H1 (cell line): Measurements from ENCODE around the gene NDUFB11. TPM values are rescaled to one million over a fixed set of nuclear protein-coding genes. Genes with fewer than 3 reads are reported as not detected.

Experiments
- CTCF ChIA-PET: fragments of 300-600 bp; sonication (Branson Sonifier 250); formaldehyde crosslinking; loops from one replicate; lab custom pipeline; 2021; ENCODE audit not compliant: partially characterized antibody; lab: Charles Lee
- POLR2A ChIA-PET: fragments of 300-600 bp; sonication (Branson Sonifier 250); formaldehyde crosslinking; loops from one replicate; lab custom pipeline; 2021; ENCODE audit warnings: inconsistent platforms; ENCODE audit not compliant: partially characterized antibody; lab: Charles Lee
- DNase-seq, 2 experiments: peaks; one replicate each; pipeline versions ENCODE4 v3.0.0 to v3.0.0-alpha.2; 2010 to 2022; ENCODE audit warnings: low spot score in 2 of 2, low read depth in 1 of 2, mixed read lengths in 1 of 2
- FAIRE-seq: peaks from 2 replicates; lab custom pipeline; 2011; peaks lifted over from hg19 to GRCh38; lab: Jason Lieb, UNC
- H2AFZ ChIP-seq: 2 replicates; pipeline ENCODE4 v1.8.1; 2012; ENCODE audit warnings: low read length, inconsistent platforms
- H2AK5ac ChIP-seq: 2 replicates; pipeline ENCODE4 v1.6.1; 2013; ENCODE audit warnings: low read depth, low read length
- H2BK120ac ChIP-seq: replicated peaks from 2 replicates; pipeline ENCODE3; 2013; ENCODE audit warnings: low read depth, low read length, inconsistent platforms
- H2BK12ac ChIP-seq: 2 replicates; pipeline ENCODE4 v1.6.1; 2013; ENCODE audit warnings: low read depth, low read length
- H2BK15ac ChIP-seq: 2 replicates; pipeline ENCODE4 v1.6.1; 2013; ENCODE audit warnings: low read length
- H2BK20ac ChIP-seq: 2 replicates; pipeline ENCODE4 v1.6.1; 2013; ENCODE audit warnings: low read length
- H2BK5ac ChIP-seq: 2 replicates; pipeline ENCODE4 v1.6.1; 2013; ENCODE audit warnings: low read depth, low read length
- H3K14ac ChIP-seq: 2 replicates; pipeline ENCODE4 v1.6.1; 2013; ENCODE audit warnings: inconsistent platforms; ENCODE audit not compliant: insufficient read length
- H3K18ac ChIP-seq: 2 replicates; pipeline ENCODE4 v1.6.1; 2013; ENCODE audit warnings: low read length; ENCODE audit errors: extremely low read depth
- H3K23ac ChIP-seq: 2 replicates; pipeline ENCODE4 v1.6.1; 2013; ENCODE audit warnings: inconsistent platforms; ENCODE audit not compliant: insufficient read length
- H3K23me2 ChIP-seq: 2 replicates; pipeline ENCODE4 v1.6.1; 2013; ENCODE audit warnings: low read depth, low read length
- H3K27ac ChIP-seq: 2 replicates; pipeline ENCODE4 v1.6.1; 2011; ENCODE audit warnings: low read depth, low read length, inconsistent platforms
- H3K27me3 ChIP-seq, 4 experiments: replicated peaks in 1 of 4; 1 replicate in 1 of 4; 2 replicates in 3 of 4; pipeline versions ENCODE4 v1.6.1 to v1.8.1; 2011 to 2013; ENCODE audit warnings: low read length in 3 of 4, mild to moderate bottlenecking in 3 of 4, inconsistent platforms in 2 of 4, mixed read lengths in 2 of 4, moderate library complexity in 1 of 4; ENCODE audit not compliant: control insufficient read depth in 3 of 4, insufficient read depth in 3 of 4; ENCODE audit errors: extremely low read depth in 1 of 4
- H3K36me3 ChIP-seq, 4 experiments: 2 replicates each; pipeline versions ENCODE4 v1.6.1 to v1.8.1; 2011 to 2013; ENCODE audit warnings: mild to moderate bottlenecking in 4 of 4, low read length in 3 of 4, moderate library complexity in 2 of 4, control low read depth in 1 of 4, inconsistent platforms in 1 of 4; ENCODE audit not compliant: insufficient read depth in 4 of 4, control insufficient read depth in 2 of 4
- H3K4ac ChIP-seq: replicated peaks from 2 replicates; pipeline ENCODE3; 2013; ENCODE audit warnings: low read length, low read depth, mixed read lengths, inconsistent platforms; ENCODE audit not compliant: insufficient read length
- H3K4me1 ChIP-seq, 4 experiments: replicated peaks in 1 of 4; 1 replicate in 1 of 4; 2 replicates in 3 of 4; pipeline versions ENCODE4 v1.6.1 to v1.8.1; 2011 to 2013; ENCODE audit warnings: low read length in 3 of 4, inconsistent platforms in 2 of 4, mixed read lengths in 1 of 4; ENCODE audit not compliant: insufficient read depth in 4 of 4, control insufficient read depth in 3 of 4
- H3K4me2 ChIP-seq, 2 experiments: 2 replicates each; pipeline versions ENCODE4 v1.6.1 to v1.8.1; 2011 to 2013; ENCODE audit warnings: low read depth in 2 of 2, low read length in 2 of 2, control low read depth in 1 of 2, inconsistent platforms in 1 of 2, mild to moderate bottlenecking in 1 of 2; ENCODE audit not compliant: insufficient read depth in 1 of 2
- H3K4me3 ChIP-seq, 4 experiments: fragments of 200-600, 300-600 bp in 1 of 4; sonication (generic), shearing (Covaris generic), sonication (Bioruptor Twin) in 1 of 4; 2 replicates each; pipeline versions ENCODE4 v1.5.1 to v1.8.1; 2011 to 2016; ENCODE audit warnings: low read length in 4 of 4, low read depth in 3 of 4, control low read depth in 2 of 4, inconsistent platforms in 2 of 4, mild to moderate bottlenecking in 2 of 4, mixed read lengths in 1 of 4, moderate library complexity in 1 of 4; ENCODE audit not compliant: insufficient read depth in 2 of 4; ENCODE audit errors: extremely low read depth in 1 of 4
- H3K56ac ChIP-seq: replicated peaks from 2 replicates; pipeline ENCODE3; 2013; ENCODE audit warnings: low read depth, mild to moderate bottlenecking, mixed read lengths, low read length, inconsistent platforms; ENCODE audit not compliant: insufficient read length
- H3K79me1 ChIP-seq: 2 replicates; pipeline ENCODE4 v1.6.1; 2013; ENCODE audit warnings: low read depth, low read length, control low read depth
- H3K79me2 ChIP-seq, 2 experiments: 2 replicates each; pipeline versions ENCODE4 v1.6.1 to v1.8.1; 2012 to 2013; ENCODE audit warnings: low read length in 2 of 2, mild to moderate bottlenecking in 2 of 2, inconsistent platforms in 1 of 2; ENCODE audit not compliant: insufficient read depth in 2 of 2, control insufficient read depth in 1 of 2
- H3K9ac ChIP-seq, 4 experiments: replicated peaks in 1 of 4; 1 replicate in 1 of 4; 2 replicates in 3 of 4; pipeline versions ENCODE4 v1.6.1 to v1.8.1; 2011 to 2013; ENCODE audit warnings: low read depth in 3 of 4, low read length in 3 of 4, control low read depth in 2 of 4, mild to moderate bottlenecking in 2 of 4, moderate library complexity in 2 of 4, inconsistent platforms in 1 of 4; ENCODE audit errors: extremely low read depth in 1 of 4
- H3K9me3 ChIP-seq, 2 experiments: 2 replicates each; pipeline versions ENCODE4 v1.6.1 to v1.8.1; 2012 to 2013; ENCODE audit warnings: mild to moderate bottlenecking in 2 of 2, moderate library complexity in 2 of 2, control low read depth in 1 of 2, inconsistent platforms in 1 of 2, low read depth in 1 of 2, low read length in 1 of 2, mixed read lengths in 1 of 2; ENCODE audit not compliant: insufficient read depth in 2 of 2
- H4K20me1 ChIP-seq, 2 experiments: replicated peaks in 1 of 2; 2 replicates each; pipeline versions ENCODE3 to v1.8.1; 2011 to 2013; ENCODE audit warnings: inconsistent platforms in 2 of 2, low read length in 2 of 2, mild to moderate bottlenecking in 1 of 2; ENCODE audit not compliant: insufficient read depth in 2 of 2, control insufficient read depth in 1 of 2
- H4K5ac ChIP-seq: 2 replicates; pipeline ENCODE4 v1.6.1; 2013; ENCODE audit warnings: low read length, low read depth, mixed read lengths, inconsistent platforms; ENCODE audit not compliant: insufficient read length
- H4K8ac ChIP-seq: 2 replicates; pipeline ENCODE4 v1.8.0; 2013; ENCODE audit warnings: mild to moderate bottlenecking, moderate library complexity, low read length, inconsistent platforms; ENCODE audit not compliant: insufficient read depth; ENCODE audit errors: extremely low read depth
- H4K91ac ChIP-seq: replicated peaks from 2 replicates; pipeline ENCODE3; 2013; ENCODE audit warnings: low read length, mixed read lengths, inconsistent platforms; ENCODE audit not compliant: insufficient read length
- PHF8 ChIP-seq: fragments of 200-600 bp; sonication (generic); conservative IDR thresholded peaks from 2 replicates; pipeline ENCODE4 v1.7.1; 2012; ENCODE audit warnings: low read depth, mild to moderate bottlenecking, inconsistent platforms, low read length, moderate library complexity
- TEAD4 ChIP-seq: IDR thresholded peaks from 2 replicates; pipeline ENCODE4 v1.6.1; 2012; ENCODE audit warnings: low read depth, low read length, inconsistent platforms, mixed read lengths
- WGBS, 2 experiments: shearing (Covaris generic) in 1 of 2; methylation state at CpG; one replicate each; pipeline versions ENCODE4 v1.1.6 to v1.1.7; 2013 to 2015; ENCODE audit warnings: low lambda C conversion rate in 2 of 2, mixed read lengths in 2 of 2, inconsistent platforms in 1 of 2, low coverage in 1 of 2, missing lambda C conversion rate in 1 of 2; ENCODE audit not compliant: insufficient replicate concordance in 2 of 2, insufficient coverage in 1 of 2, insufficient read length in 1 of 2; ENCODE audit errors: extremely low coverage in 1 of 2, missing lambda C conversion rate in 1 of 2; 5-methylcytosine and 5-hydroxymethylcytosine counted together
- polyA plus RNA-seq, 7 experiments: library from polyadenylated mRNA; depleted of rRNA in 3 of 7; stranded (reverse) in 5 of 7; unstranded in 2 of 7; fragments of >200 nt in 5 of 7; fragments of 200-250 nt in 2 of 7; gene quantifications; 1 replicate in 5 of 7; 2 replicates in 1 of 7; 4 replicates in 1 of 7; pipeline versions ENCODE4 v1.2.1 to v1.2.3, GENCODE V29; 2011 to 2013; ENCODE audit warnings: missing spikeins in 2 of 7, mixed read lengths in 2 of 7
- total RNA-seq: library from RNA; stranded (reverse); fragmentation: NEBNext Ultra II Directional; extraction: Animal tissue kit (Norgen Biotek cat#: 25700); gene quantifications from 2 replicates; pipeline ENCODE4 v1.2.1, GENCODE V29; 2021

NDUFB11 gene
- total and polyA plus RNA-seq, 2 of the 8 experiments (the other 6 are each of a cell fraction or from before 2014, with no cell fraction given), result 120 to 131 TPM

GRCh38 chrX:47191331-47191730 lies 46.8 kb upstream of the NDUFB11 start:
- H2BK12ac ChIP-seq, result no peak overlapping the region
- H4K91ac ChIP-seq, result no peak overlapping the region
- POLR2A ChIA-PET, result interaction anchor here (0.6 to 2.0 kb wide), 9 partner anchors 27 to 191 kb away, joined by 3 to 13 read pairs (median 3); partner anchors contain the start of genes CDK16, NDUFB11, RBM10 and USP11
- peak overlapping the region in 2 of 4 experiments; percentile 47 to 54; a peak in 3 of 7 replicates for H3K9ac ChIP-seq
- H3K79me2 ChIP-seq, result peaks cover 12 to 24% of the 10 kb centered on the region in 2 experiments; a peak in 3 of 4 replicates
- peak overlapping the region; percentile 83 to 93 for H3K4me2 ChIP-seq
- no peak overlapping the region for H3K4ac ChIP-seq
- H2BK5ac ChIP-seq, result no peak overlapping the region; the same call in 1 of the 2 replicates
- no peak overlapping the region for H3K27ac ChIP-seq
- H3K9me3 ChIP-seq, result no peaks in the 10 kb centered on the region
- peaks cover 2% of the 10 kb centered on the region; the same call in 1 of the 2 replicates for H3K23me2 ChIP-seq
- no peak overlapping the region for H2AK5ac ChIP-seq
- 0% methylated on average over 24 of the region's 26 CpGs; no CpG with 5 or more reads in 1 of the 2 experiments for WGBS, 2 experiments
- no peak overlapping the region for H2BK15ac ChIP-seq
- no peaks in the 10 kb centered on the region for H3K27me3 ChIP-seq
- no peak overlapping the region for H2BK20ac ChIP-seq
- no peak overlapping the region for H2BK120ac ChIP-seq
- no peak for FAIRE-seq
- TF ChIP-seq TEAD4 (no peak), PHF8 (0 out of 2 replicates have a peak, but pooled peaks have one; percentile 9)
- TF ChIP-seq, all 59 proteins: peak for 1
- Histone ChIP-seq H2AFZ (no peak overlapping the region; the same call in 1 of the 2 replicates), H3K14ac (no peak overlapping the region), H3K79me1 (no peaks in the 10 kb centered on the region), H4K5ac (no peak overlapping the region), H3K23ac (no peak overlapping the region), H3K18ac (no peak overlapping the region), H3K4me3 (peak overlapping the region; percentile 40 to 86 (median 54)), H3K36me3 (peaks cover 0 to 8% (median 4%) of the 10 kb centered on the region in 4 experiments; a peak in 4 of 8 replicates), H3K56ac (no peak overlapping the region), H4K20me1 (peaks cover 4 to 13% of the 10 kb centered on the region in 2 experiments), H3K4me1 (peaks cover 0 to 13% (median 5%) of the 10 kb centered on the region in 4 experiments; a peak in 6 of 7 replicates), H4K8ac (no peak overlapping the region)
- CTCF ChIA-PET, result no interaction called here
- peak in 1 of 2 experiments; percentile 49 for DNase-seq
